Activated CD4-positive, alpha-beta T cell treated with anti-CD3 and anti-CD28 coated beads for 48 hours (primary cell): Measurements from ENCODE around the gene TMEM116.
"Not testable (repeated sequence)": the region's sequence is repeated elsewhere in the genome, so short reads cannot be mapped to it uniquely, and the experiment has no call there.

Experiments
- DNase-seq: peaks from one replicate; pipeline ENCODE4 v3.0.0-alpha.2; 2020

Gene TMEM116

DNA sequence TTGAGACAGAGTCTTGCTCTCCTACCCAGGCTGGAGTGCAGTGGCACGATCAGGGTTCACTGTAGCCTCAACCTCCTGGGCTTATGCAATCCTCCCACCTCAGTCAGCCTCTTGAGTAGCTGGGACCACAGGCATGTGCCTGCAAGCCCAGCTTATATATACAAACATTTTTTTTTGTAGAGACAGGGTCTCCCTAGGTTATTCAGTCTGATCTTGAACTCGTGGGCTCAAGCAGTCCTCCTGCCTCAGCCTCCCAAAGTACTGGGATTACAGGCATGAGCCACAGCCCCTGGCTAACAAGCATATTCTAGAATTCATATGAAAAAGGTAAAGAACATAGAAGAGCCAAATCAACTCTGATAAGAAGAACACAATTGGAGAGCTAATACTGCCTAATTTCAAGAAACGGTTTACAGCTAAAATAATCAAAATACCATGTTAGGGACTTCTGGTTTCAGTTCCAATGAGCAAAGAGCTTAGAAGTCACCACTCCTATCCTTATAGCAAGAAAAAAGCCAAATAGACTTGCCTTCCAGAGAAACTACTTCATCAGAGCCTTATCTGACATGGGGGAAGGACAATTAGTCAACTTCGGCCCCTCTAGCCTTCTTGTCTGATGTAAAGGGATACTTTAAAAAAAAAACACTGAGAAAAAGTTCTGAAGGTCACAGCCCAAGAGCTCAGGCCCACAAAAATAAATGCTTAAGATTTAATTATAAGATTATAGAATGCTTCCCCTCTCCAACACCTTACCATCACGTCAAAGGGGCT lies 37.6 kb downstream of the TMEM116 start:
- DNase-seq = no peak

DNA sequence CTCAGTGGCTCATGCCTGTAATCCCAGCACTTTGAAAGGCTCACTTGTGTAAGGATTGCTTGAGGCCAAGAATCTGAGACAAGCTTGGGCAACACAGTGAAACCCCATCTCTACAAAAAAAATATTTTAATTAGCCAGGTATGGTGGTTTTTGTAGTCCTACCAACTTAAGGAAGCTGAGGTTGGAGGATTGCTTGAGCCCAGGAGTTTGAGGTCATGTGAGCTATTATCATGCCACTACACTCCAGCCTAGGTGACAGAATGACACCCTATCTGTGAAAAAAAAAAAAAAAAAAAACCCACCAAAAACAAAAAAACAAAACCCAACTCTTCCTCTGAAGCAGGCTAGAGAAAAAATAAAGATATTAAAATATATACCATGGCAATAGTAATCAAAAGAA lies 41.2 kb downstream of the TMEM116 start:
- no peak for DNase-seq

DNA sequence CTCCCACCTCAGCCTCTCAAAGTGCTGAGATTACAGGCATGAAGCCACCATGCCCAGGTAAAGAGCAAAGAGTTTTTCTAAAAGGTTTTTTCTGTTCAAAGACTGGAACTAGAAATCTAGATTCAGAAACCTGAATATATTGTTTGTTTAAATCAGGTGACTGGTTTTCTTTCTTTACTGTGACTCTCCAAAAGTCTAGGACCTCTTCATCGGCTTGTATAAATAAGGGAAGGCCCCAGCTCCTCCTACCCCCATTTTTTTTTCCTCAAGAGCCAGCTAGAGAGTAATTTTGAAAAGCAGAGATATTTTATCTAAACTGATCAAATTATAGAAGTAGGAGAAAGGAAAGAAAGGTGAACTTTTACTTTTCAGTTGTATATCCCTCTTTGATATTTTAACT lies 48.0 kb downstream of the TMEM116 start:
- no peak for DNase-seq

DNA sequence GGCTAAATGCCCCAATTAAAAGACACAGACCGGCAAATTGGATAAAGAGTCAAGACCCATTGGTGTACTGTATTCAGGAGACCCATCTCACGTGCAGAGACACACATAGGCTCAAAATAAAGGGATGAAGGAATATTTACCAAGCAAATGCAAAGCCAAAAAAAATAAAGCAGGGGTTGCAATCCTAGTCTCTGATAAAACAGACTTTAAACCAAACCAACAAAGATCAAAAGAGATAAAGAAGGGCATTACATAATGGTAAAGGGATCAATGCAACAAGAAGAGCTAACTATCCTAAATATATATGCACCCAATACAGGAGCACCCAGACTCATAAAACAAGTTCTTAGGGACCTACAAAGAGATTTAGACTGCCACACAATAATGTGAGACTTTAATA lies 53.4 kb downstream of the TMEM116 start:
- DNase-seq = not testable (repeated sequence)

DNA sequence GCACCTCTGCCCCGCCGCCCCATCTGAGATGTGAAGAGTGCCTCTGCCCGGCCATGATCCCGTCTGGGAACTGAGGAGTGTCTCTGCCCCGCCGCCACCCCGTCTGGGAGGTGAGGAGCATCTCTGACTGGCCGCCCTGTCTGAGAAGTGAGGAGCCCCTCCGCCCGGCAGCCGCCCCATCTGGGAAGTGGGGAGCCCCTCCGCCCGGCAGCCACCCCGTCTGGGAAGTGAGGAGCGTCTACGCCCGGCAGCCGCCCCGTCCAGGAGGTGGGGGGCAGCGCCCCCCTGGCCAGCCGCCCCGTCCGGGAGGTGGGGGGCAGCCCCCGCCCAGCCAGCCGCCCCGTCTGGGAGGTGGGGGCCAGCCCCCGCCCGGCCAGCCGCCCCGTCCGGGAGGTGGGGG lies 55.7 kb downstream of the TMEM116 start:
- not testable (repeated sequence) for DNase-seq

DNA sequence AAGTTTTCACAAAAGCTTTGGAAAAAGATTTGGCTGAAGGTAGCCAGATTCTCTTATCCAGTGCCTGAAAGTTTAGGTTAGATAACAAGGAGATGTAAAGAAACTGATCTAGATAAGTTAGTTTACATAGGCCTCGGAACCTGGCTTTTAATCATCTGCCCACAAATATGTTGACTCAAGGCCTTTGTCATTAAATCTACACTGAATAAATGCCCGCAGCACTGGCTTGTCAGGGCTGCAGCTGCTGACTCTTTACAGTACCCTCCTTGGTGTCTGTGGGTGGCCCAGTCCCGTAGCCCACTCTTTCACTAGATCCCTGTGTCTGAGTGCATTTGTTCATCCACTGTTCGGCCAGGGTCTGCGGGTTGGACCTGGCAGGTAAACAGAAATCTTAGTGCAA lies 58.0 kb downstream of the TMEM116 start:
- no peak for DNase-seq

DNA sequence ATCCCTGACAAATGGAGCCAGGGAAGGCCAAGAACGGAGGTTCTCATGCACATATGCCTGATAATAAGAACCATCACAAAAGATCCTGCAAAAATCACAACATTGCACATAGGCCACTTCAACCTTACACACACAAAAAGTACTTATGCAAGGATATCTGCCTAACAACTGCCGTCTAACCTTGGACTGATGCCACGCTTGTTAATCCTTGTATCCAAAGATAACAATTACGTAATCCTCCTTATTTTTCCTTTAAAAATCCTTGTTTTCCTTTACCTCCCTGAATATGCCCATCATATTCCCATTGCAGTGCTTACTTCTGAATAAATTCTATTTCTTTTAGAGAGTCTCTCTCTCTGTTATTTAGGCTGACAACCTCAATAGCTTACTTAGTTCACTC lies 59.5 kb downstream of the TMEM116 start:
- no peak for DNase-seq

DNA sequence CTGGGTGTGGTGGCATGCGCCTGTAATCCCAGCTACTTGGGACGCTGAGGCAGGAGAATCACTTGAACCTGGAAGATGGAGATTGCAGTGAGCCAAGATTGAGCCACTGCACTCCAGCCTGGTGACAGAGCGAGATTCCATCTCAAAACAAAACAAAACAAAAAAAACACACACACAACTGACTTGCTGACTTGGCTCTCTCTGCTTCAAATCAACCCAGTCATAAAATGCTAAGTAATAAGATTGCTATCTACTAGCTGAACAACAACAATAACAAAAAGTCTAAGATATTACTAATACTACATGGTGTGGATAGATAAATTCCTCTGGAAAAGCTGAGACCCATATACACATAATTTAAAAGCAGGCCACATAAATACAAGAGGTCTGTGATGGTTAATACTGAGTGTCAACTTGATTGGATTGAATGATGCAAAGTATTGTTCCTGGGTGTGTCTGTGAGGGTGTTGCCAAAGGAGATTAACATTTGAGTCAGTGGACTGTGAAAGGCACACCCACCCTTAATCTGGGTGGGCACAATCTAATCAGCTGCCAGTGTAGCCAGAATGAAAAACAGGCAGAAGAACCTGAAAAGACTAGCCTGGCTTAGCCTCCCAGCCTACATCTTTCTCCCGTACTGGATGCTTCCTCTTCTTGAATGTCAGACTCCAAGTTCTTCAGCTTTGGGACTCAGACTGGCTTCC lies 60.7 kb downstream of the TMEM116 start:
- not testable (repeated sequence) for DNase-seq

DNA sequence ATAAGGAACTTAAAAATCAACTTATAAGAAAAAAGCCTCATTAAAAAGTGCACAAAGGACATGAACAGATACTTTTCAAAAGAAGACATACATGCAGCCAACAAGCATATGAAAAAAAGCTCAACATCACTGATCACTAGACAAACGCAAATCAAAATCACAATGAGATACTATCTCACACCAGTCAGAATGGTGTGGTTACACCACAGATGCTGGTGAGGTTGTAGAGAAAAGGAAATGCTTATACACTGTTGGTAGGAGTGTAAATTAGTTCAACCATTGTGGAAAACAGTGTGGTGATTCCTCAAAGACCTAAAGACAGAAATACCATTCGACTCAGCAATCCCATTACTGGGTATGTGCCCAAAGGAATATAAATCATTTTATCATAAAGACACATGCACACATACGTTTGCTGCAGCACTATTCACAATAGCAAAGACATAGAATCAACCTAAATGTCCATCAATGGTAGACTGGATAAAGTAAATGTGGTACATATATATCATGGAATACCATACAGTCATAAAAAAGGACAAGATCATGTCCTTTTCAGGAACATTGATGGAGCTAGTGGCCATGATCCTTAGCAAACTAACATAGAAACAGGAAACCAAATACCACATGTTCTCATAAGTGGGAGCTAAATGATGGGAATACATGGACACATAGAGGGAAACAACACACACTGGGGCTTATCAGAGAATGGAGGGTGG lies 61.8 kb downstream of the TMEM116 start:
- not testable (repeated sequence) for DNase-seq

DNA sequence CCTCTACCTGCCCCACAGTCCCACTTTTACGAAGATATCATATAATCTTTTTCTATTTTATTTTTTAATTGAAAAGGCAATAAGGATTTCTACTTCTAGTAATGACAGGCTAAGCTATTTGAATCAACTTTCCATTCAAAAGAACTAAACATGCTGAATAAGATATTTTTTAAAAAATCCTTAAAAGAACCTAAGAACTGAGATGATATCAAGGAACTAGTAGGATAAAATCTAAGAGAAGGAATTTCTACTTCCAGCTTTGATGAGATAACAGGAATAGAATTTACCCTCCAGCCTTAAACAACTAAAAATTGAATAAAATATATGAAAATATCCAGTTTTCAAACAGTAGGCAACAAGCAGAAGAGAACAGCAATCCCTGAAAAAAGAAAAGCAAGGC lies 69.0 kb downstream of the TMEM116 start:
- DNase-seq = no peak

DNA sequence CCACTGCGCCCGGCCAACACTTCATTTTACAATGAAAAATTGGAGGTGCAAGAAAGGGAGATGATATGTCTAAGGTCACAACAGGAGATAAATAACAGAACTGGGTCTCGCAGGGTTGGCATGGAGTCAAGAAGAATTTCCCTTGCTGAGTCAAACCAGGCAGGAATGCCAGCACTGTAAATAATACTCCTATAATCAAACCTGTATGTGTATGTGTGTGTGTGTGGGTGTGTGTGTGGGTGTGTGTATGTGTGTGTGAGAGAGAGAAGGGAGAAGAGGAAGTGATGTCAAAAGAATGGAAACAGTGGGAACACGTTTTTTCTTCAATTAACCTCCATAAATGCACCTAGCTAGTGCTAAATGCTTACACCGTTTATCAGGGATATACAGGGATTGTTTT lies 70.4 kb downstream of the TMEM116 start:
- no peak for DNase-seq

DNA sequence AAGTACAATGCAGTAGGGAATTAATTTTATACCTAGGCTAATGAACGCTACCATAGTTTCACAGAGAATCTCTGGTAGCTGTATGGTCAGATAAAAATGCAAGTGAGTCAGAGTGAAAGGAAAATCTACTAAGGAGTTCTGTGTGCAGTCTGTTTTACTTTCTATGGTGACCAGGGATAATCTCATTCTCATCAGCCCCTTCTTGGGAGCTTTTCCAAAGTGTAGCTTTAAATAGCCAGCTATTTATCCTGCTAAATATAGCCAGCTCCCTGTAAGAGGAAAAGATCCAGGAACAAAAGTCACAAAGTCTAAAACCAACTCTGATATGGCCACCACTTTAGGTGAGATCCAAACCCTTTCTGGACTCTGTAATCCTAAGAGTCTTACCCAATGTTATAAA lies 75.5 kb downstream of the TMEM116 start:
- no peak for DNase-seq

DNA sequence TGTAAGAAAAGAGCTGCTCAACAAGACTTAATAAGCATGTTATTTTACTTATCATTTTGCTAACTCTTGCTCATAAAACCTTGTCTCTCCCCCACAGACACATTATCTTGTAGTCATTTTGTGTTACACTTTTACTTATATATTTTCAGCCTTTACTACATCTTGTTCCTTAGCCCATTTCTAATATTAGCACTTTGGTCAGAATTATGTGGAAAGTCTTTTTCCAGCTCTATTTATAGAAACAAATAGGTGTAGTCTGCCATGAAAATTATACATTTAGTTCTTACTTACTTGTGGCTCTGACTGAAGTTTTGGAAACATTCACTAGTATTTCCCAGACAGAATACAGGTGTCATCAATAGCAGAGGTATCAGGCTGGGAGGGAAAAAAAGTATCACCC lies 76.1 kb downstream of the TMEM116 start:
- DNase-seq = no peak

DNA sequence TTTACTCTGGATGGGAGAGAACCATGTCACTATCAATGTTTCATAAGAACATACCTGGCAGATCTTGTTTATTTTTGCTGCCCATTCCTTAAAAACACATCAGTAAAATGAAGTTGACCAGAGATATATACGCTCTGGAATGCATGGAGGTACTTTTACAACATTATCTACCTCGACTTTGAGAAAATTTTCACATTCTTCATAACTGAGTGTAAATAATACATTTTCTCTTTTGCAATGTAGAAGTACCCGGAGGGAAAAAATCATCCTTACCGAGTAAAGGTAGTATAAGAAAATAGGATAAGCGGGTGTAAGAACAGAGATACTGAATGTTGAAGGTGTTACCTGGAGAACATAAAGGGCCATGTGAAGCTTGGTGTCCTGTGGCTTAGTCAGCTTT lies 80.7 kb downstream of the TMEM116 start:
- no peak for DNase-seq

DNA sequence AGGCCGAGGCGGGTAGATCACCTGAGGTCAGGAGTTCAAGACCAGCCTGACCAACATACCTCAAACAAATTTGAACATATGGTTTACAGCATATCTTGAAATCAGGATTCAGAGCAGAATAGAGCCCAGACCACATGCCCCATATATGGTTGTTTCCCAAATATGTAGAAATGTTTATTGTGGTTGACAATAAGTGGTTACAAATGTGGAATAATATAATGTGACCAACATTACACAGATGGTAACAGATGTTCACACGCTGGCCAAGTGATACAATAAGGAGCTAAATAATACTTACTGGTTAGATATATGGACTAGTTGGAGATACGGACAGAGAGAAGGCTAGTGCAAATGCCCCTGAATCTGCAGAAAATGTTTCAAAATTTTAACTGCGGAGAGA lies 85.6 kb downstream of the TMEM116 start:
- DNase-seq = no peak

DNA sequence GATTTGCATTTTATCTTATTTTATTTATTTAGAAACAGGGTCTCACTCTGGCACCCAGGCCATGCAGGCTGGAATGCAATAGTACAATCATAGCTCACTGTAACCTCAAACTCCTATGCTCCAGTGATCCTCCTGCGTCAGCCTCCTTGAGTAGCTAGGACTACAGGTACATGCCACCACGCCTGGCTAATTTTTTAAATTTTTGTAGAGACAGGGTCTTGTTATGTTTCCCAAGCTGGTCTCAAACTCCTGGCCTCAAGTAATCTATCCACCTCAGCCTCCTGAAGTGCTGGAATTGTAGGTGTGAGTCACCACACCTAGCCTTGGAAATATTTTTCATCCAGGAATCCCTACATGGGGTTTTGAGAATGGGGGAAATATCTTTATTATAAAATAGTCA lies 86.3 kb downstream of the TMEM116 start:
- DNase-seq = no peak

DNA sequence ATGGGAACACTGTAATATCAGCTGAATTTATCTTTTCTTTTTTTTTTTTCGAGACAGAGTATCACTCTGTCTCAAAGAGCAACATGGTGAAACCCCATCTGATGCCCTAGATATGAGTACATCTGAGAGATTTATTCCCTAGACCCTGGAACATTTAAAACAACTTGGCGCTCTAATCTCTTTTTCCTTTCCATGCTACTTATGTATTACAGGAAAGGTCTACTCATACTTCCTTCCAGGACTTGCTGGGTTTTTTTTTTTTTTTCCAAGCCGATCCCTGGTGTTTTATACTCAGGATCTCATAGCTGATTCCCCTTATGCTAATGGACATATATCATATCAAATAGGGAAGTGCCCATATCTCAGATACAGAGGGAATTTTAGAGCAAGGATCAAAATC lies 87.8 kb downstream of the TMEM116 start:
- DNase-seq = no peak

DNA sequence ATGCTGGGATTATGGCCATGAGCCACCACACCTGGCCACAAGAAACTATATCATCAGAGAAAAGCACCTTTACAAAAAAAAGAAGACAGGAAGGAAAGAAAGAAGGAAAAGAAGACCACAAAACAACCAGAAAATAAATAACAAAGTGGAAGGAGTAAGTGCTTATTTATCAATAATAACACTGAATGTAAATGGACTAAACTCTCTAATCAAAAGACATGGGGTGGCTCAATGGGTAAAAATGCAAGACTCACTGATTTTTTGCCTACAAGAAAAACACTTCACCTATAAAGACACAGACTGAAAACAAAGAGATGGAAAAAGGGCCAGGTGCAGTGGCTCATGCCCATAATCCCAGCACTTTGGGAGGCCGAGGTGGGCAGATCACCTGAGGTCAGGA lies 105.2 kb downstream of the TMEM116 start:
- no peak for DNase-seq

DNA sequence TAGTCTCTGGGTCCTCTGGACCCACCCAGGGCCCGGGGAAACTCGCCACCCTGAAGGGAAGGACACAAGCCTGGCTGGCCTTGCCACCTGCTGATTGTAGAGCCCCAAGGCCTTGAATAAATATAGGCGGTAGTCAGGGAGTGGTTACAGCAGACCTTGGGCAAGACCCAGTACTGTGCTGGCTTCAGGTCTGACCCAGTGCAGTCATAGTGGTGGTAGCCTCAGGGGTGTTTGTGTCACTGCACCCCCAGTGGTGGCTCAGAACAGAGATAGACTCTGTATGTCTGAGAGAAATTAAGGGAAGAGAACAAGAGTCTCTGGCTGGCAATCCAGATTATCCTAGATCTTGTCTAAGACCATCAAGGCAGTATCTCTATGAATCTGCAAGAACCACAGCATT lies 107.5 kb downstream of the TMEM116 start:
- no peak for DNase-seq

DNA sequence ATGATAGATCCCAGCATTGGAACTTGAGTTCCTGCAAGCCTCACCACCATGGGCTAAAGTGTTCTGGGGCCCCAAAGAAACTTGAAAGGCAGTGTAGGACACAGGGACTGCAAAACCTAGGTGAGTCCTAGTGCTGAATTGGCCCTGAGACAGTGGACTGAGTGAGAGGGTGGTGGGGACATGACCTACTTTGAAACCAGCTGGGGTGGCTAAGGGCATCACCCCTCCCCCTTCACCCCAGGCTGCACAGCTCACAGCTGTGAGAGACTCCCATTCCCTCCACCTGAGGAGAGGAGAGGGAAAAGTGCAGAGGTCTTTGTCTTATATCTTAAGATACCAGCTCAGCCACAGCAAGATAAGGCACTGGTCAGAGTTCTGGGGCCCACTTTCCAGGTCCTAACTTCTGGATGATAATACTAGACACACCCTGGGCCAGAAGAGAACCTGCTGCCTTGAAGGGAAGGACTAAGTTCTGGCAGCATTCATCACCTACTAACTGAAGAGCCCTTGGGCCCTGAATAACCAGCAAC lies 108.5 kb downstream of the TMEM116 start:
- no peak for DNase-seq

DNA sequence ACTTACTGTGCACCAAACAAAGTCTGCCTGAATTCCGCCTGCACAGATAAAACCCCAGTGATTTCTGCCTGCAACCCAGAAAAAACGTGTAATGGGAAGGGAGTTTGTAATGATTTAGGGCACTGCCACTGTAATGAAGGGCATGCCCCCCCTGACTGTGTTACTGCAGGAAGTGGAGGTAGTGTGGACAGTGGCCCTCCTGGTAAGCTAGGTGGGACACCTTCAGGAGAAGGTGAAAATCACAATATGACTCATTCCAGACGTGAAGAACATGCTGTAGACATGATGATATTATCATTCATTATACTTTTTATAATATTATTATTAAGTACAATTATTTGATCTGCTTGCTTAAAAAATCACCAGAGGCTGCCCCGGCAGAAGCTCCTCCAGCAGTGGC lies 111.8 kb downstream of the TMEM116 start:
- no peak for DNase-seq

DNA sequence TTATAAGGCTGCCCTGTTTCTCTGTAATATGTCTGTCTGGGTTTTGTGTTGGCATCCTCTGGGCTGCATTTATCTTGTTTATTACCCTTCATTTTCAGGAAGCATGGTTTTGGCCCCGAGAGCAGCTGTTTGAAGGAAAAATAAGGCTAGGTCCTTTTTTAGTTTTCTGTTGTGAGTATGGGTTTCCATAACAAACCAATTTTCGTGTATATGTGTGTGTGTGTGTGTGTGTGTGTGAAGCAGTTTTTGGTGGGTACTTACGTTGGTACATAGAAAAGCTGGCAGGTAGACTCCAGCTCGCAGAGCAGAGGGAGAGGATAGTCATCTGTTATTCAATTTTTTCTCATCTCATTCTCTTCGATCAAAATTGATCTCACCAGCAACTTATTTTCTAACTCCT lies 118.4 kb downstream of the TMEM116 start:
- no peak for DNase-seq

DNA sequence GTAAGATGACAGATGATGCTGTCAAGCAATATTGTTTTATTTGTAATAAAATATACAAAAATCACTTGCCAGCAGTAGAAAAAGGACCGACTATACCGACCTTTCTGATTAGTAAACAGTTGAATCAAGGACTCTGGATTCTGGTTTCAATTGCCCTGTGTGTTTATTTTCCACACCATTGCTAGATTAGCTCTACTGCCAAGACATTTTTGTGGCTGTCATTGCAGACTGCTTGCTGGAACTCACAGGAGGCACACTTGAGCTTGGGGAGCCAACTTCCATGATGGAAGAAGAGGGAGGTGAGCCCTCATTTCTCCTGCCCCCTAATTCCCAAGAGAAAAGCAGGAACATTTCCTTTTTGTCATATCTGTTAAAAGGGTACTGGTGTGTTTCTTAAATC lies 119.7 kb downstream of the TMEM116 start:
- DNase-seq = no peak
